Loucy (cell line): Measurements from ENCODE around the gene CDT1.

Experiments used
- EZH2phosphoT487 ChIP-seq: fragments of 200-600 bp; IDR thresholded peaks from 2 replicates; pipeline ENCODE4 v1.6.1; 2018; ENCODE audit warnings: antibody characterized with exemption, mild to moderate bottlenecking, moderate library complexity, borderline replicate concordance
- TF ChIP-seq, protein P1 (sequence below): fragments of 200-600 bp; sonication (generic); conservative IDR thresholded peaks from 2 replicates; pipeline ENCODE4 v1.5.1; 2014; ENCODE audit warnings: mild to moderate bottlenecking, antibody characterized with exemption, low read length

DNA sequence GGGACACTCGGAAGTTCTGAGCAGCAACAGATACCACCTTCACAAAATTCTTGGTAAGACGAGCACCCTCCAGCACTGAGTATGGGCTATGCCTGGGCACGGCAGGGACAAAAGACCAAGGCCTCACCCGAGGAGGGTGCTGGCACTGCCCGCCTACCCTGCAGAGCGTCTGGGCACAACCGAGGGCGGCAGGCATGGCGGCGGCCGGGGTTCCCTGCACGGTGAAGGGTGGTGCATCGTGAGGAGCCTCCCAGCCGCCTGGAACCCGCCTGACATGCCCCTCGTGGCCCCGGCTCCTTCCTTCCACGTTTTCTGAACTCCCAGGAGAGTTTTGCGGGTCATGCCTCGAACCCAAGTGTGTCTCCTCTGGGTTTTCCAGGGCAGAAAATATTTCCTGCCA is 34.2 kb downstream of the CDT1 start:
- TF ChIP-seq, protein P1, sequence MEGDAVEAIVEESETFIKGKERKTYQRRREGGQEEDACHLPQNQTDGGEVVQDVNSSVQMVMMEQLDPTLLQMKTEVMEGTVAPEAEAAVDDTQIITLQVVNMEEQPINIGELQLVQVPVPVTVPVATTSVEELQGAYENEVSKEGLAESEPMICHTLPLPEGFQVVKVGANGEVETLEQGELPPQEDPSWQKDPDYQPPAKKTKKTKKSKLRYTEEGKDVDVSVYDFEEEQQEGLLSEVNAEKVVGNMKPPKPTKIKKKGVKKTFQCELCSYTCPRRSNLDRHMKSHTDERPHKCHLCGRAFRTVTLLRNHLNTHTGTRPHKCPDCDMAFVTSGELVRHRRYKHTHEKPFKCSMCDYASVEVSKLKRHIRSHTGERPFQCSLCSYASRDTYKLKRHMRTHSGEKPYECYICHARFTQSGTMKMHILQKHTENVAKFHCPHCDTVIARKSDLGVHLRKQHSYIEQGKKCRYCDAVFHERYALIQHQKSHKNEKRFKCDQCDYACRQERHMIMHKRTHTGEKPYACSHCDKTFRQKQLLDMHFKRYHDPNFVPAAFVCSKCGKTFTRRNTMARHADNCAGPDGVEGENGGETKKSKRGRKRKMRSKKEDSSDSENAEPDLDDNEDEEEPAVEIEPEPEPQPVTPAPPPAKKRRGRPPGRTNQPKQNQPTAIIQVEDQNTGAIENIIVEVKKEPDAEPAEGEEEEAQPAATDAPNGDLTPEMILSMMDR = no peak
- TF ChIP-seq EZH2phosphoT487 = no peak
